Neural crest cell (in vitro differentiated cells): ENCODE results near the gene ACTL7A. TPM values are rescaled to one million over a fixed set of nuclear protein-coding genes. Genes with fewer than 3 reads are reported as not detected.
A peak's percentile ranks its signal among the peaks of the same experiment; 100 is the strongest.

Experiments
- DNase-seq: peaks from one replicate; pipeline ENCODE4 v3.0.0; 2021; ENCODE audit warnings: low read depth, mixed read lengths, low spot score
- H3K27ac Mint-ChIP-seq: one replicate; pipeline ENCODE4 v1.8.0; 2021; ENCODE audit warnings: mild to moderate bottlenecking, mixed read lengths; ENCODE audit not compliant: unreplicated experiment
- H3K27me3 Mint-ChIP-seq: 2 replicates; pipeline ENCODE4 v1.8.0; 2021; ENCODE audit warnings: low read depth, mild to moderate bottlenecking, mixed read lengths
- H3K36me3 Mint-ChIP-seq: 2 replicates; pipeline ENCODE4 v1.8.0; 2021; ENCODE audit warnings: low read depth, mild to moderate bottlenecking, mixed read lengths
- H3K4me1 Mint-ChIP-seq: 2 replicates; pipeline ENCODE4 v1.8.0; 2021; ENCODE audit warnings: mixed read lengths
- H3K4me3 Mint-ChIP-seq: one replicate; pipeline ENCODE4 v1.8.0; 2021; ENCODE audit warnings: mild to moderate bottlenecking, mixed read lengths
- H3K9me3 Mint-ChIP-seq: 2 replicates; pipeline ENCODE4 v1.8.0; 2021; ENCODE audit warnings: mixed read lengths
- long read RNA-seq: library from polyadenylated mRNA; unstranded; transcript quantifications from one replicate; pipeline ENCODE4 v2.0.0, GENCODE V29; 2020
- total RNA-seq: library from RNA; stranded (reverse); gene quantifications from 2 replicates; pipeline ENCODE4 v1.2.1, GENCODE V29; 2021
- TF ChIP-seq, protein P1 (sequence below): fragments of 200-600 bp; sonication (generic); conservative IDR thresholded peaks from 2 replicates; pipeline ENCODE4 v1.5.0; 2021; ENCODE audit warnings: antibody characterized with exemption, mild to moderate bottlenecking

ACTL7A gene, protein sequence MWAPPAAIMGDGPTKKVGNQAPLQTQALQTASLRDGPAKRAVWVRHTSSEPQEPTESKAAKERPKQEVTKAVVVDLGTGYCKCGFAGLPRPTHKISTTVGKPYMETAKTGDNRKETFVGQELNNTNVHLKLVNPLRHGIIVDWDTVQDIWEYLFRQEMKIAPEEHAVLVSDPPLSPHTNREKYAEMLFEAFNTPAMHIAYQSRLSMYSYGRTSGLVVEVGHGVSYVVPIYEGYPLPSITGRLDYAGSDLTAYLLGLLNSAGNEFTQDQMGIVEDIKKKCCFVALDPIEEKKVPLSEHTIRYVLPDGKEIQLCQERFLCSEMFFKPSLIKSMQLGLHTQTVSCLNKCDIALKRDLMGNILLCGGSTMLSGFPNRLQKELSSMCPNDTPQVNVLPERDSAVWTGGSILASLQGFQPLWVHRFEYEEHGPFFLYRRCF
- not detected in 2 replicates for total RNA-seq
- long read RNA-seq: 0 reads

DNA sequence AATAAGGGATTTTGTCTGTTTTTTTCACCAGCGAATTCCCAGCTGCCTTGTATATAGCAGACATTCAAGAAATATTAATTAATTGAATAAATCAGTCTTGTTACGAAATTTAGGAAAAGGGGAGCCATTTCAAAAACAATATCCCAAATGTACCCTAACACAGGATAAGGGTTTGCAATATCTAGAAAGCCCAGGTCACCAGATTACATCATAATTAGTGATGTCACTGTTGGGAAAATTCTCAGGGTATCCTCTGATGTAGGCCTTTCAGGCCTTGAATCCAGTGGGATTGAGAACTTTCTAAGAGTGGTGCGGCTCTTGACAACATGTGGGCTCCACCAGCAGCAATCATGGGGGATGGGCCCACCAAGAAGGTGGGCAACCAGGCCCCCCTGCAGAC, at the start of gene ACTL7A:
TSS of gene ACTL7A (plus strand) at position 270 of the 400 bp plus-strand sequence. CDS start at position 327, 57 bp downstream.
- TF ChIP-seq, protein P1, sequence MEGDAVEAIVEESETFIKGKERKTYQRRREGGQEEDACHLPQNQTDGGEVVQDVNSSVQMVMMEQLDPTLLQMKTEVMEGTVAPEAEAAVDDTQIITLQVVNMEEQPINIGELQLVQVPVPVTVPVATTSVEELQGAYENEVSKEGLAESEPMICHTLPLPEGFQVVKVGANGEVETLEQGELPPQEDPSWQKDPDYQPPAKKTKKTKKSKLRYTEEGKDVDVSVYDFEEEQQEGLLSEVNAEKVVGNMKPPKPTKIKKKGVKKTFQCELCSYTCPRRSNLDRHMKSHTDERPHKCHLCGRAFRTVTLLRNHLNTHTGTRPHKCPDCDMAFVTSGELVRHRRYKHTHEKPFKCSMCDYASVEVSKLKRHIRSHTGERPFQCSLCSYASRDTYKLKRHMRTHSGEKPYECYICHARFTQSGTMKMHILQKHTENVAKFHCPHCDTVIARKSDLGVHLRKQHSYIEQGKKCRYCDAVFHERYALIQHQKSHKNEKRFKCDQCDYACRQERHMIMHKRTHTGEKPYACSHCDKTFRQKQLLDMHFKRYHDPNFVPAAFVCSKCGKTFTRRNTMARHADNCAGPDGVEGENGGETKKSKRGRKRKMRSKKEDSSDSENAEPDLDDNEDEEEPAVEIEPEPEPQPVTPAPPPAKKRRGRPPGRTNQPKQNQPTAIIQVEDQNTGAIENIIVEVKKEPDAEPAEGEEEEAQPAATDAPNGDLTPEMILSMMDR: no peak
- H3K4me1 Mint-ChIP-seq: no peaks in the 10 kb centered on the region
- DNase-seq: no peak
- peaks cover 2% of the 10 kb centered on the region for H3K36me3 Mint-ChIP-seq
- H3K9me3 Mint-ChIP-seq: no peaks in the 10 kb centered on the region
- no peaks in the 10 kb centered on the region for H3K27me3 Mint-ChIP-seq
- no peak within 1 kb of the TSS for H3K4me3 Mint-ChIP-seq
- peak within 1 kb of the TSS; percentile 32 for H3K27ac Mint-ChIP-seq

DNA sequence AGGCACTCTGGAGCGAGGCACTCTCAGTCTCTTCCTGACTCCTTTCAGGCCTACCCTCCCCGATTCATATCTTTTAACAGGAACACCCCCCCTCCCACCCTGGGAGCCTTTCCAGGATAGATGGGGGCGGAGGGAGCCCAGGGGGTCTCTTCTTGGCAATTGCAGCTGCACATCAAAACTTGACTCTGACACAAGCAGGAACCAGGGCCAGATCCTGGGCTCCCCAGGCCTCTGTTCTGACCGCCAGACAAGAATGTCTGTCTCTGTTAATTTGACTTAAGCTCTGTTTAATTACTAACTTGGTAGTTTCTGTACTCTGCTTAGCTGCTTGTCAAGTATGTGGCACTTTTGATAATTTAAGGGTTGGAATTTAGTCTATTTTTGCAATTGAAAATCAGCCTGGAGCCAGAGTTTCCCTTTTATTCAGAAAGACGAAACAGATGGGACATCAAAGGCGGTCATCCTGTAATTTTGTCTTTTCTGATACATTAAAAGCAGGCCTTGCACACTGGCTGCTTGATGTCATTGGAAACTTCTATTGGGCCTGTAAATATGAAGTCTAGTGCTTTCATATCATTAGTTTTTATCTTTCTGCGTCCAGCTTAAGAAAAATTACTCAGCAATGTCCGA, 49.6 kb upstream of the ACTL7A start:
- H3K27me3 Mint-ChIP-seq: peaks cover 4% of the 10 kb centered on the region
- TF ChIP-seq, protein P1: no peak
- H3K27ac Mint-ChIP-seq: no peak overlapping the region
- H3K9me3 Mint-ChIP-seq: no peaks in the 10 kb centered on the region
- no peaks in the 10 kb centered on the region for H3K36me3 Mint-ChIP-seq
- DNase-seq: no peak
- peaks cover 13% of the 10 kb centered on the region for H3K4me1 Mint-ChIP-seq
- no peak overlapping the region for H3K4me3 Mint-ChIP-seq

DNA sequence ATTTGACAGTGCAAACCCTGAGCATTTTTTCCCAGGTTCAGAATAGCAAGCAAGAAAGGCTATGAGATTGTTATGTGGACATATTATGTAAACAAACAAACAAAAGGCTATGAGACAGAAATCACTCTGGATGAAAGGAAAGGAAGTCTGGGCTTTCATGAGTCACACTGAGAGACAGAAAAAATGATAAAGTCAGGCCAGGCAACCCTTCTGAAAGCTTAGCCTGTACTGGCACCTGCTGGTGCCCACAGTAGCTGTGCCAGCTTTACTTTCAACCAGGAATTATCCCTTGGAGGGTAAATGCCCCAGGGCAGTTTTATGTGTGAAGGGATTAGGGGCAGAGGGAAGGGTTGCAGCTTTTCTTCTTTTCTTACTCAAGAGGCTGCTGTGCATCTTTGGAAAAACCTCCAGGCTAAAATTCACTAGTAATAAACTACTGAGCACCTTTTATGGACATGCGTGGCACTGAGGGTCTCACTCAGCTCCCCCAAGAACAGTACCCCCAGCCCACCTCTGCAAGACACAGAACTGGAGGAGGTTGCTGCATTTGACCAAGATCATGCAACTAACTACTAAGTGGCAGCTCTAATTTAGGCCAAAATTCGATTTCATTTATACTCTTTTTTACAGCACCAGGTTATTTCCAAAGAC, 48.0 kb upstream of the ACTL7A start:
- no peaks in the 10 kb centered on the region for H3K9me3 Mint-ChIP-seq
- peaks cover 13% of the 10 kb centered on the region for H3K4me1 Mint-ChIP-seq
- no peak overlapping the region for H3K4me3 Mint-ChIP-seq
- DNase-seq: no peak
- no peaks in the 10 kb centered on the region for H3K36me3 Mint-ChIP-seq
- H3K27ac Mint-ChIP-seq: no peak overlapping the region
- peaks cover 2% of the 10 kb centered on the region for H3K27me3 Mint-ChIP-seq
- TF ChIP-seq, protein P1: no peak

DNA sequence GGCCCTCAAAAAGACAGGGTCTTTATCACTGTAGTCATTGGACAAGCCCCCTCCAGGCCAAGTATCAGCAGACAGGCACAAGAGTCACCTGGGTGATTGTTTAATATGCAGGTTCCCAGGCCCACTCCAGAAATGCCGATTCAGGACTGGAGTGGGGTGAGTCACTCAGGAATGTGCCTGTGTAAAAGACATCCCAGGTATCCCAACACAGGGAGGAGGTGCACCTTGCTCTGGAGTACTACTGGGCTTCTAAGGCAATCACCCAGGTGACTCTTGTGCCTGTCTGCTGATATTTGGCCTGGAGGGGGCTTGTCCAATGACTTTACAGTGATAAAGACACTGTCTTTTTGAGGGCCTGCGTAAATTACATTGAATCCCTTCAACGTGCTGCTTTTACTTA, 46.9 kb upstream of the ACTL7A start:
- TF ChIP-seq, protein P1: no peak
- Mint-ChIP-seq H3K36me3 (no peaks in the 10 kb centered on the region), H3K9me3 (no peaks in the 10 kb centered on the region), H3K27ac (no peak overlapping the region), H3K27me3 (peaks cover 2% of the 10 kb centered on the region), H3K4me3 (no peak overlapping the region), H3K4me1 (peaks cover 13% of the 10 kb centered on the region)
- DNase-seq: no peak

DNA sequence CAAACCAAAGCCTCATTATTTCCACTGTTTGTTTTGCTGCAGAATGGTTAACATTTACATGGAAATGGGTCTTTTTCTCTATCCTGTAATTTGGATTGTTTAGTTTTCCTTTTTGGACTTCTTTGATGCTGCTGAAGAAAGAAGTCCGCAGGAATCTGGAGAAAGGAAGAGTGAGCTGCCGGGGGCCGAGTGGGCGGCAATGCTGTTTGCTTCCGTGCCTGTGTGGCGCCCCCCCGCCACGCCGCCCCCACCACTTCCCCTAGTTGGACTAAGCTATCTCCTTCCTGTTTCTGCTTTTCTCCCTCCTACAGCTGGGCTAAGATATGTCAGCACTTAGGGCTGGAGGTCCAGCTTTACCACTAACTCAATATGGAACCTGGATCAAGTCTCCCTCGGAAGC, 46.0 kb upstream of the ACTL7A start:
- no peak for DNase-seq
- Mint-ChIP-seq H3K27me3 (peaks cover 2% of the 10 kb centered on the region), H3K4me1 (peaks cover 13% of the 10 kb centered on the region), H3K9me3 (no peaks in the 10 kb centered on the region), H3K4me3 (no peak overlapping the region), H3K36me3 (no peaks in the 10 kb centered on the region), H3K27ac (no peak overlapping the region)
- TF ChIP-seq, protein P1: no peak
